Mucosa of descending colon (tissue), 3 donors: ENCODE measurements around the gene CASP8. TPM values are rescaled to one million over a fixed set of nuclear protein-coding genes. Genes with fewer than 3 reads are reported as not detected.

ENCODE experiments used
- ATAC-seq: fragments of 200-7000 bp; cut with Tn5 transposase; one replicate; pipeline ENCODE4 v1.9.1; 2020; ENCODE audit warnings: mild to moderate bottlenecking, moderate library complexity
- DNase-seq, 3 donors: peaks; one replicate each; pipeline ENCODE4 v3.0.0-alpha.2; 2020
- H3K36me3 ChIP-seq: fragments of 200-600 bp; one replicate; pipeline ENCODE4 v1.8.0; 2021; ENCODE audit warnings: low read depth, mild to moderate bottlenecking
- H3K4me1 ChIP-seq: fragments of 200-600 bp; one replicate; pipeline ENCODE4 v1.8.0; 2021; ENCODE audit warnings: low read depth, mild to moderate bottlenecking
- H3K4me3 ChIP-seq: fragments of 200-600 bp; one replicate; pipeline ENCODE4 v1.8.0; 2021; ENCODE audit warnings: mild to moderate bottlenecking
- H3K9me3 ChIP-seq: fragments of 200-600 bp; one replicate; pipeline ENCODE4 v1.8.0; 2021; ENCODE audit warnings: mild to moderate bottlenecking
- CTCF ChIP-seq: fragments of 200-600 bp; IDR thresholded peaks from one replicate; pipeline ENCODE4 v1.8.0; 2022; ENCODE audit warnings: antibody characterized with exemption, mild to moderate bottlenecking
- intact Hi-C, 2 donors: fragments of 100-400 bp; cut with DNase I in 1 of 2; cut with micrococcal nuclease in 1 of 2; formaldehyde crosslinking; loops; one replicate each; pipeline versions ENCODE4 v1.11.0 to v1.11.1; 2022; cut with DNase I, micrococcal nuclease
- total RNA-seq, 3 donors: library from RNA; stranded (reverse); fragmentation: NEBNext Ultra II Directional in 2 of 3; extraction: Animal tissue kit (Norgen Biotek cat#: 25700) in 2 of 3; gene quantifications; one replicate each; pipeline versions ENCODE4 v1.2.1 to v1.2.4, GENCODE V29; 2021 to 2023
- donor health status: DM: no; HTN: no; CAD: no; lungs with moderate emphysema.
- donor health status: DM: no; HTN: no; CAD: no.
- donor health status: DM: no; HTN: yes; CAD: no.

CASP8 gene
- total RNA-seq, 3 donors from 2014 or later = 38.4 to 49.8 (median 48.9) TPM

- Histone ChIP-seq H3K4me3 (no peak overlapping the region), H3K36me3 (no peaks in the 10 kb centered on the region), H3K4me1 (no peaks in the 10 kb centered on the region), H3K9me3 (no peaks in the 10 kb centered on the region)
- intact Hi-C loops = no loop called here
- ATAC-seq = no peak
- DNase-seq = no peak
- TF ChIP-seq CTCF = no peak
Observed at GRCh38 chr2:201329409-201329808, 69.1 kb downstream of the CASP8 start.

Other genes starting within 250 kb of the CASP8 start
- 10 to 100 TPM; 33.2 to 55.6 (median 48.2) TPM for gene HYCC2, start 188.9 kb upstream of the CASP8 start, total RNA-seq
- gene NDUFB3, start 188.5 kb upstream of the CASP8 start, total RNA-seq = 100 to 1,000 TPM; 100 to 145 (median 134) TPM
- 100 to 1,000 TPM; 161 to 171 (median 166) TPM for gene CFLAR, start 144.4 kb upstream of the CASP8 start, total RNA-seq
- 10 to 100 TPM; 38.6 to 66.1 (median 58.5) TPM for gene CASP10, start 77.4 kb upstream of the CASP8 start, total RNA-seq
- gene FLACC1, start 96.8 kb downstream of the CASP8 start, total RNA-seq = 1 to 10 TPM in 2 of 3 donors, under 1 TPM in 1; 0.93 to 3.5 (median 2.1) TPM
- gene TRAK2, start 190.9 kb downstream of the CASP8 start, total RNA-seq = 10 to 100 TPM; 65.6 to 82.2 (median 76.0) TPM
- gene STRADB, start 191.2 kb downstream of the CASP8 start, total RNA-seq = 10 to 100 TPM; 47.4 to 79.1 (median 62.1) TPM